SH-SY5Y (cell line): ENCODE measurements around the gene MLXIPL.

Source experiments
- GATA2 ChIP-seq: IDR thresholded peaks from 2 replicates; pipeline ENCODE4 v1.6.1; 2011; ENCODE audit warnings: mild to moderate bottlenecking, low read depth, low read length
- GATA3 ChIP-seq: IDR thresholded peaks from 2 replicates; pipeline ENCODE4 v1.6.1; 2011; ENCODE audit warnings: low read depth, mild to moderate bottlenecking, low read length, moderate library complexity

DNA sequence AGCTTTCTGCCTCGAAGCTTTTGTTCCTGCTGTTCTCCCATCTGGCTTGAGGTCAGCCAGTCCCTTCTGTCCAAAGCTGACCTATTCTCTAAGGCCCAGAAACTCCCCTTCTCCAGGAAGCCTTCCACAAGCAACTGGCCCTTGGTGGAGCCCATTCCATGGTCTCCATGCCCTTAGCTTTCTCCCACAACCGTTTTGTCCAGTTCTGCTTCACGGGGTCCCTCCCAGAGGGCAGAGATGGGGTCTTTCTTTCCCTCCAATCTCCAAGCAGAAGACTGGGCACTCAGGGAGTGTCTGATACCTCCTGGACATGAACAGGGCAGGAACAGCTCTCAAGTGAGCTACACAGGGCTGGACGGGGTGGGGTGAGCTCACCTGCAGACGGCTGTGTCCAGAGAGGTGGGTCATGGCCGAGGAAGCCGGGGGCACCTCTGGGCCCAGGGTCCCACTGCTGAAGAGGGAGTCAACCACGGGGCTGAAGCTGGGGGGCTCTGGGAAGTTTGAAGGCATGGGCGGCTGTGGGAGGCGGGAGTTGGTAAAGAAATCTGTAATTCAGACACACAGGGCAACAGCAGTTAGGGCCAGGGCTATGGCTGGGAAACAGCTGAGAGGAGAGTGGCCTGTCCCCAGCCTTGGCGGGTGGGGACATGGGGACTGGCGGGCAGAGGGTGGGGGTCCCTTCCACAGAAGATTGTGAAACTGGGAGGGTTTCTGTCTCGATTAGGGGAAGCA lies 25.0 kb downstream of the MLXIPL start:
- TF ChIP-seq GATA3: no peak
- no peak for TF ChIP-seq GATA2
